ENCODE data around the gene TRMT1. TPM values are rescaled to one million over a fixed set of nuclear protein-coding genes. Genes with fewer than 3 reads are reported as not detected.

TRMT1 gene
- total RNA-seq, 2 experiments from 2014 or later, result 54.3 to 55.8 TPM

DNA sequence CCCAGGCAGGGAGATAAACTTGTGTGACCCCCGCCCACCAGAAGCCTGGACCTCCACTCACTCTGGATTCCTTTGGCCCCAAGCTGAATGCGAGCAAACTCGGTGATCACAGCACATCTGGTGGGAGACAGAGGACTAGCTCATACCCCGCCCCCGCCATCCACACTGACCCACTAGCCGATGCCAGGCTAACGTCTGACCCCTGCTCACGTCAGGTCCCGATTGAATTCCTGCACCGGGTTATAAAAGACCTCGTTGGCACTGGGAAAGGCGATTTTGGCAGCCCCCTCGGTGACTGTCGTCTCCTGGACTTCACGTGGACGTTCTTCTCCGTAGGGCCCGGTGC, 631 bp downstream of the TRMT1 start:
- no peaks in the 10 kb centered on the region for H3K9me3 Mint-ChIP-seq
- POLR2A ChIA-PET, result interaction anchor here (2.7 to 5.5 kb wide), 3 partner anchors 11 to 52 kb away, joined by 12 to 50 read pairs (median 22); no protein-coding TSS in a partner anchor
- ATAC-seq (ENCODE audit: low read depth), result no peak
- peak overlapping the region; percentile 92 for H3K27ac Mint-ChIP-seq
- H3K27me3 Mint-ChIP-seq, result no peaks in the 10 kb centered on the region
- peak overlapping the region; percentile 92 for H3K4me3 Mint-ChIP-seq
- peaks cover 17% of the 10 kb centered on the region for H3K4me1 Mint-ChIP-seq
- peaks cover 5% of the 10 kb centered on the region for H3K36me3 Mint-ChIP-seq
- no peak for DNase-seq

DNA sequence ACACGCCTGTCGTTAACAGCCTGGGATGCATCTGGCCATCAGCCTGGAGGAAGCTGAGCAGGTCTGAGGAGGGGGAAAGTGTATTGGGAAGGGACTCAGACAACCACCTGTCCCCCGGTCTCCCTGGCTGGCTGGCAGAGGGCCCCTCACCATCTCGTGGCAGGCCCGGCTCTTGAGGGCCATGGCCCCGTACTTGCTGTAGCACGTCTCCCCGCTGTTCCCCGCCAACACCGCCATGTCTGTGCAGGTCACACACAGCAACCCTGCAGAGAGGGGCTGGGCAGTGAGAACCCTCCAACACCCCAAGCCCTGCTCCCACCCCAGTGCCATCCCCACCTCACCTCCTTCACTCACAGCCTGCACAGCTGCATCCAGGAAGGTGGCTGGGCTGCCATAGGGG, 4.0 kb downstream of the TRMT1 start:
- Mint-ChIP-seq H3K27me3 (no peaks in the 10 kb centered on the region), H3K9me3 (no peaks in the 10 kb centered on the region), H3K36me3 (peaks cover 4% of the 10 kb centered on the region), H3K27ac (no peak overlapping the region), H3K4me3 (no peak overlapping the region), H3K4me1 (peaks cover 6% of the 10 kb centered on the region)
- POLR2A ChIA-PET, result no interaction called here
- no peak for DNase-seq
- no peak for ATAC-seq (ENCODE audit: low read depth)

DNA sequence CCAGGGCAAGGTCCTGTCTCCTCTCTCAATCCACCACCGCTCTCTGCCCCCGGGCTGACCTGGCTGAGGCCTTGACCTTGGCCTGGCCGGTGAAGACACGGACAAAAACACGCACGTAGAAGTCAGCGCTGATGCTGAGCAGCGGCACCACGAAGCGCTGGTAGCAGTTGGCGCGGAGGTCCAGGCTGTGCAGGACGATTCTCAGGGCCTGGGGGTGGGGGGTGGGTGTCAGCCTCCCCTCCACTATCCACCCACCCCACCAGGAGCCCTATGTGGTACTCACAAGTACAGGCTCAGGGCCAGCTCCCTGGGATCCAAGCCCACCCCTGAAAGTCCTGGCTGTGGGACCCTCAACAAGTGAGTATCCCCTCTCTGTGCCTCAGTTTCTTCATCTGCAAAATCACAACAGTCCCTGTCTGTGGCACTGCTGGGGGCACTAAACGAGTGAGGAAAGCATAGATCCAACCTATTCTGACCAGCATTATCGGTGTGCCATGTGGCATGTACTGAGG, 6.4 kb downstream of the TRMT1 start:
- H3K27ac Mint-ChIP-seq, result no peak overlapping the region
- DNase-seq (no peak), ATAC-seq (ENCODE audit: low read depth) (no peak)
- no peak overlapping the region for H3K4me3 Mint-ChIP-seq
- peaks cover 4% of the 10 kb centered on the region for H3K36me3 Mint-ChIP-seq
- peaks cover 1% of the 10 kb centered on the region for H3K4me1 Mint-ChIP-seq
- no peaks in the 10 kb centered on the region for H3K9me3 Mint-ChIP-seq
- POLR2A ChIA-PET, result no interaction called here
- no peaks in the 10 kb centered on the region for H3K27me3 Mint-ChIP-seq

GRCh38 chr19:13109361-13110098, 7.0 kb downstream of the TRMT1 start:
- no peak for DNase-seq

GRCh38 chr19:13104848-13105711, 11.5 kb downstream of the TRMT1 start:
- Mint-ChIP-seq H3K27me3 (no peaks in the 10 kb centered on the region), H3K36me3 (peaks cover 6% of the 10 kb centered on the region), H3K4me1 (peaks cover 16% of the 10 kb centered on the region), H3K27ac (peak overlapping the region; percentile 92), H3K4me3 (peak overlapping the region; percentile 93), H3K9me3 (peaks cover 1% of the 10 kb centered on the region)
- ATAC-seq (ENCODE audit: low read depth) (peak; percentile 53), DNase-seq (peak; percentile 69)
- POLR2A ChIA-PET, result interaction anchor here (0.5 to 2.8 kb wide), 10 partner anchors 12 to 151 kb away, joined by 3 to 22 read pairs (median 7); partner anchors contain the start of genes IER2, NACC1, STX10 and TRMT1

More at GRCh38 chr19:13109361-13110098, 7.0 kb downstream of the TRMT1 start:
- H3K27me3 Mint-ChIP-seq, result no peaks in the 10 kb centered on the region
- peaks cover 4% of the 10 kb centered on the region for H3K36me3 Mint-ChIP-seq
- no peak overlapping the region for H3K4me3 Mint-ChIP-seq
- POLR2A ChIA-PET, result no interaction called here
- H3K9me3 Mint-ChIP-seq, result no peaks in the 10 kb centered on the region
- peaks cover 3% of the 10 kb centered on the region for H3K4me1 Mint-ChIP-seq
- no peak for ATAC-seq (ENCODE audit: low read depth)
- H3K27ac Mint-ChIP-seq, result no peak overlapping the region

- POLR2A ChIA-PET, result interaction anchor here (0.5 to 2.8 kb wide), 10 partner anchors 13 to 150 kb away, joined by 3 to 22 read pairs (median 7); partner anchors contain the start of genes IER2, NACC1, STX10 and TRMT1
Measured at GRCh38 chr19:13104360-13104847, 12.1 kb downstream of the TRMT1 start.

DNA sequence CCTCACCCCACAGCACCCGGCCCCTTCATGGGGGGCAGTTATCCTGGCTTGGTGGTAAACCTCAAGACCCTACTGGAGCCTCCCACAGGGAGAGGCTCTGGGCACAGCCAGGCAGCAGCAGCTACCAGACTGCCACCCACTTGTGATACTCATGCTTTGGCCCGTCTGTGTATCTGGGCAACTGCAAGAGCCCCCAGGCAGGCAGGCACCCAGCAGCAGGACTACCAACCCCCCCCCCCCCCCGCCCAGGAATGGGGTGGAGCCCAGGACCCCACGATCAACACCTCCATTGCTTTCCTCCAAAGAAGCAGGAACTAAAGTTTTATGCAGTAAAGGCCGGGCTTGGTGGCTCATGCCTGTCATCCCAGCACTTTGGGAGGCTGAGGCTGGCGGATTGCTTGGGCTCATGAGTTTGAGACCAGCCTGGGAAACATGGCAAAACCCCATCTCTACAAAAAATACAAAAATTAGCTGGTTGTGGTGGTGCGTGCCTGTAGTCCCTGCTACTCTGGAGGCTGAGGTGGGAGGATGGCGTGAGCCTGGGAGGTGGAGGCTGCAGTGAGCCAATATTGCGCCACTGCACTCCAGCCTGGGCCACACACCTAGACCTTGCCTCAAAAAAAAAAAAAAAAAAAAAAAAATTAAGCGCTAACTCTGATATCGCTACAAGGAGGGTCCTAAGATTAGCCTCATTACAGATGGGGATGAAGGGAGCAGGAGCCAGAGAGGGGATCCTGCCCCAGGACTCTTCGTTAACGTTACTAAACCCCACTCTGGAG, 12.8 kb downstream of the TRMT1 start:
- ATAC-seq (ENCODE audit: low read depth) (no peak), DNase-seq (no peak)
- H3K4me3 Mint-ChIP-seq, result peak overlapping the region; percentile 93
- peaks cover 2% of the 10 kb centered on the region for H3K9me3 Mint-ChIP-seq
- peaks cover 8% of the 10 kb centered on the region for H3K36me3 Mint-ChIP-seq
- peak overlapping the region; percentile 92 for H3K27ac Mint-ChIP-seq
- H3K27me3 Mint-ChIP-seq, result peaks cover 3% of the 10 kb centered on the region
- H3K4me1 Mint-ChIP-seq, result peaks cover 21% of the 10 kb centered on the region
- POLR2A ChIA-PET, result interaction anchor here (1.2 to 2.3 kb wide), 6 partner anchors 13 to 150 kb away, joined by 3 to 22 read pairs (median 11); partner anchors contain the start of genes IER2, NACC1, STX10 and TRMT1

More at GRCh38 chr19:13104360-13104847, 12.1 kb downstream of the TRMT1 start:
- Mint-ChIP-seq H3K27ac (peak overlapping the region; percentile 92), H3K36me3 (peaks cover 8% of the 10 kb centered on the region), H3K27me3 (no peaks in the 10 kb centered on the region), H3K4me1 (peaks cover 21% of the 10 kb centered on the region), H3K4me3 (peak overlapping the region; percentile 93), H3K9me3 (peaks cover 2% of the 10 kb centered on the region)
- ATAC-seq (ENCODE audit: low read depth) (peak; percentile 38), DNase-seq (peak; percentile 83)

DNA sequence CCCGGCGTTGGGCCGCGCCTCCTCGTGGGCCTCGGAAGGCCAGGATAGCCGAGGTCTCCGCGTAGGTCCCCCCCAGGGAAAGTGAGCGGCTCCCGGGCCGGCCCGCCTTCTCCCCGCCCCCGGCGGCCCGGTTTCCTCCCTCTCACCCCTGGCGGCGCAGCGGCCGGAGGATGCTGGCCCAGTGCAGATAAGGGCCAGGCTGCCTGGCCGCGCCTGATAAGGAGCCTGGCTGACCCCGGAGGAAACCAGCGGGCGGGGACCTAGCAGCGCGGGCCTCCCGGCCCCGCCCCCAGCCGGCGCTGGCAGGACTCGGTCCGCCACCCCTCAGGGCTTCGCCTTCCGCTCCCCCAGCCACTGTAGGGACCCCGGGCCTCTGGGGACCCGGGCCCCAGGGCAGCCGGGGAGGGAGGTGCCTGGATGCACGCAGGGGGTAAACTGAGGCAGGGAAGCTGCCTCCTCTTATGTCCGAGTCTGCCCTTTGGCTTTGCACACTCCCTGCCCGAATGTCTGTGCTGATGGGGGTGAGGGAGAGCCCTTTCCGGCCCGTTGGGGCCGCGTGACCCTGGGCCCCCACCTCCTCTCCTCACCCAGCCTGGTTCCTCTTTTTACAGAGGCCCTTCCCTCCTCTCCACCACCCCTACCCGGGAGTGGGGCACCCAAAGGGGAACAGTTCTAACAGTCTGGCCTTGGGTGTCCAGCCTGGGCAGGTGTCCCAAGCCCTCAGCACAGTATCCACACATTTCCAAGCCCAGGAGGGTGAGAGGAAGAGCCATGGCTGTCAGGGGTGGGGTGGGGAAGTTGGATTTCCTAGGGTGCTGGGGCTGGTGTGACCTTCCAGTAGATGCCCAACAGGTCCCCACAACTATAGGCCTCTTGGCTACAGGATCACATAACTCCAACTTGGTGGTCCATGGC, 13.6 kb downstream of the TRMT1 start, which contains the start of gene LYL1:
TSS of gene LYL1 (minus strand) at position 193 of the 915 bp plus-strand sequence. CDS start 1,687 bp downstream, outside the sequence.
- Mint-ChIP-seq H3K36me3 (peaks cover 8% of the 10 kb centered on the region), H3K27ac (peak within 1 kb of the TSS; percentile 48), H3K4me3 (peak within 1 kb of the TSS; percentile 69), H3K4me1 (peaks cover 26% of the 10 kb centered on the region), H3K27me3 (peaks cover 10% of the 10 kb centered on the region), H3K9me3 (peaks cover 2% of the 10 kb centered on the region)
- peak; percentile 63 for DNase-seq
- no peak for ATAC-seq (ENCODE audit: low read depth)
- POLR2A ChIA-PET, result no interaction called here

GRCh38 chr19:13102416-13102665, 14.2 kb downstream of the TRMT1 start:
- H3K4me3 Mint-ChIP-seq, result peak overlapping the region; percentile 7
- DNase-seq (no peak), ATAC-seq (ENCODE audit: low read depth) (no peak)
- H3K4me1 Mint-ChIP-seq, result peaks cover 26% of the 10 kb centered on the region
- POLR2A ChIA-PET, result interaction anchor here (0.9 kb wide), 1 partner anchor 53 kb away, joined by 3 read pairs; no protein-coding TSS in a partner anchor
- H3K27me3 Mint-ChIP-seq, result peaks cover 15% of the 10 kb centered on the region
- H3K9me3 Mint-ChIP-seq, result peaks cover 2% of the 10 kb centered on the region
- H3K36me3 Mint-ChIP-seq, result peaks cover 5% of the 10 kb centered on the region
- H3K27ac Mint-ChIP-seq, result no peak overlapping the region

GRCh38 chr19:13101590-13102415, 14.7 kb downstream of the TRMT1 start:
- ATAC-seq (ENCODE audit: low read depth) (no peak), DNase-seq (no peak)
- H3K27me3 Mint-ChIP-seq, result peaks cover 20% of the 10 kb centered on the region
- H3K4me1 Mint-ChIP-seq, result peaks cover 30% of the 10 kb centered on the region
- POLR2A ChIA-PET, result interaction anchor here (0.9 to 1.5 kb wide), 3 partner anchors 51 to 164 kb away, joined by 3 to 7 read pairs (median 3); no protein-coding TSS in a partner anchor
- H3K4me3 Mint-ChIP-seq, result peak overlapping the region; percentile 22
- H3K27ac Mint-ChIP-seq, result no peak overlapping the region
- H3K36me3 Mint-ChIP-seq, result peaks cover 4% of the 10 kb centered on the region
- peaks cover 2% of the 10 kb centered on the region for H3K9me3 Mint-ChIP-seq

Measured in activated naive CD8-positive, alpha-beta T cell treated with anti-CD3 and anti-CD28 coated beads, Interleukin-2, amount 10 ng/mL, durations not matched to agents 7 days and 5 days (primary cell).